Body of pancreas (tissue), 4 donors: Measurements from ENCODE around the gene SEMA3A. TPM values are rescaled to one million over a fixed set of nuclear protein-coding genes. Genes with fewer than 3 reads are reported as not detected.

Experiments
- ATAC-seq: fragments of 150-250 bp; one replicate; pipeline ENCODE4 v1.9.1; 2016
- DNase-seq, 4 donors: peaks; one replicate each; pipeline ENCODE4 v3.0.0-alpha.2; 2019
- H3K27ac ChIP-seq, 4 donors: fragments of 200-600 bp; sonication (generic); 1 replicate in 3 of 4; 2 replicates in 1 of 4; pipeline versions ENCODE4 v1.5.1 to v1.6.1; 2016 to 2019; ENCODE audit warnings: mild to moderate bottlenecking in 1 of 4, mixed read lengths in 1 of 4, moderate library complexity in 1 of 4
- H3K27me3 ChIP-seq, 2 donors: fragments of 200-600 bp; sonication (generic); one replicate each; pipeline ENCODE4 v1.6.0; 2016; ENCODE audit warnings: mild to moderate bottlenecking in 1 of 2
- H3K36me3 ChIP-seq, 2 donors: fragments of 200-600 bp; sonication (generic); replicated peaks in 1 of 2; 2 replicates each; pipeline ENCODE4 v1.5.1; 2016; ENCODE audit warnings: low read depth in 2 of 2; ENCODE audit not compliant: insufficient read depth in 1 of 2
- H3K4me1 ChIP-seq: fragments of 200-600 bp; sonication (generic); one replicate; pipeline ENCODE4 v1.6.0; 2016
- H3K4me3 ChIP-seq, 2 donors: fragments of 200-600 bp; sonication (generic); 1 replicate in 1 of 2; 2 replicates in 1 of 2; pipeline ENCODE4 v1.5.1; 2016 to 2019
- H3K9me3 ChIP-seq, 3 donors: fragments of 200-600 bp; sonication (generic); 1 replicate in 2 of 3; 2 replicates in 1 of 3; pipeline ENCODE4 v1.5.1; 2016
- CTCF ChIP-seq, 7 experiments: fragments of 450-650 bp in 4 of 7; fragments of 200-600 bp in 3 of 7; sonication (generic) in 3 of 7; IDR thresholded peaks; one replicate each; pipeline ENCODE4 v1.5.1; 2016 to 2019; ENCODE audit warnings: antibody characterized with exemption in 7 of 7
- POLR2A ChIP-seq, 3 donors: fragments of 450-650 bp; IDR thresholded peaks; one replicate each; pipeline ENCODE4 v1.6.1; 2016; ENCODE audit warnings: antibody characterized with exemption in 3 of 3, mild to moderate bottlenecking in 2 of 3
- WGBS, 2 donors: methylation state at CpG; one replicate each; pipeline ENCODE4 v1.1.5; 2017; 5-methylcytosine and 5-hydroxymethylcytosine counted together
- intact Hi-C: fragments of 100-400 bp; cut with DNase I; formaldehyde crosslinking; loops from one replicate; pipeline ENCODE4 v1.15.1; 2023
- total RNA-seq, 2 donors: library from RNA; depleted of rRNA; stranded (reverse); fragments of >200 nt; gene quantifications; one replicate each; pipeline ENCODE4 v1.1.0, GENCODE V29; 2016

The SEMA3A gene
- total RNA-seq, 2 donors from 2014 or later: 0.33 to 2.6 TPM

DNA sequence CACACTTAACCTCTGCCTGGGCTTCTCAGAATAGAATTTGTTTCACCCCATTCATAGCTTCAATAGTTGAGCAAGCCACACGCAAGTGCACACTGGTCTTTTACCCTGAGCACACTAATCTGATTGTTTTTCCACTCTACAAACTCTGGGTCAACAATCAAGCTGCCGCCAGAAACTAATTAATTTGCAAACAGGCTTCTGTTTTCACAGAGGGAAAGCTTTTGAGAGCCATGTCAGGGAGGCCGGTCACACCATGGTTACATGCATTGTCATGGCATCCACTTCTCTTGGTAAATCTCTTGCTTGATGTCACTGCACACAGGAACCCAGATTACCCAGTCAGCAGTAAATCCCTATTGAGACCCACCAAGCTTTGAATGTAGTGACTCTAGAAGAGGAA lies 154.2 kb downstream of the SEMA3A start:
- no peak for TF ChIP-seq POLR2A (IDR thresholded peaks at IDR 0.05)
- TF ChIP-seq CTCF (IDR thresholded peaks at IDR 0.05): no peak
- intact Hi-C loops: no loop called here
- Histone ChIP-seq H3K27me3 (no peaks in the 10 kb centered on the region), H3K9me3 (no peaks in the 10 kb centered on the region), H3K4me1 (no peaks in the 10 kb centered on the region), H3K27ac (no peak overlapping the region), H3K36me3 (no peaks in the 10 kb centered on the region), H3K4me3 (no peak overlapping the region)
- ATAC-seq (peak; percentile 21), DNase-seq (peak in 1 of 4 donors; percentile 3)
- 32 to 35% methylated on average over 3 of the region's 3 CpGs for WGBS, 2 donors

DNA sequence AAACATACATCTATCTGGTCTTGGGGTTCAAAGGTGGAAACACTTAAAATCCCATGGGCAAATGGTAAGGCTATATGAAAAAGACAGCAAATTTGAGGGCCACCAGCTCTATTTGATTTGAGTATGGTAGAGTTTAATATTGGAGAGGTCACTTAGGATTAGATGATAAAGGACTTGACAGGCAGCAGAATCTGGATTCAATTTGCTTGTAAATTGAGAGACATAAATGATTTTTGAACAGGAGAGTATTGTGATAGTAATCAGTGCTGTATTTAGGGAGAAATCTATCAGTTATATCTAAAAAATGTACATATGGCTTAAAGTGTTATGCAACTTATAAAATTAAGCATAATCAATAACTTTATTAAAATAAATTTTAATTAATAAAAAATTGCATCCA lies 155.2 kb downstream of the SEMA3A start:
- no peak for ATAC-seq
- no peak overlapping the region for H3K4me3 ChIP-seq
- DNase-seq: no peak
- H3K27ac ChIP-seq: no peak overlapping the region
- no peaks in the 10 kb centered on the region for H3K4me1 ChIP-seq
- no peaks in the 10 kb centered on the region for H3K9me3 ChIP-seq
- intact Hi-C loops: no loop called here
- TF ChIP-seq CTCF (IDR thresholded peaks at IDR 0.05): no peak
- no peak for TF ChIP-seq POLR2A (IDR thresholded peaks at IDR 0.05)
- no peaks in the 10 kb centered on the region for H3K36me3 ChIP-seq
- H3K27me3 ChIP-seq: no peaks in the 10 kb centered on the region

DNA sequence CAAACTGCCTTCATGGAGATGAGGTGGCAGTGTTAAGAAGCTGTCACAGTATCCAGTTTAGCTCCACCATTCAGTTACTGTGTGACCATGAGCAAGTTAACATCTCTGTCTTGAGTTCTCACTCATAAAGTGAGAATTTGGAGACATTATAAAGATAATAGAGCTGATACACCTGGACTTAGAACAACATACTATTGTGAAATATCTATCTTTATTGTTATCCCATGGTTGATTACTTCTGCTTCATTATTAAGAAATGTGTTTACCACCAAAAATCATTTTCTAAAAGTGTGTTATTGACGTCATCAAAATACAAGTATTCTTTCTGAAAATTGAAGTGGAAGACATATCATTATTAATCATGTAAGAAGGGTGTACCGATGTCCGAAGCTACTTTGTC lies 166.9 kb downstream of the SEMA3A start:
- 80 to 85% methylated on average over 3 of the region's 3 CpGs for WGBS, 2 donors
- TF ChIP-seq CTCF (IDR thresholded peaks at IDR 0.05): no peak
- no peak for TF ChIP-seq POLR2A (IDR thresholded peaks at IDR 0.05)
- no peaks in the 10 kb centered on the region for H3K36me3 ChIP-seq
- intact Hi-C loops: no loop called here
- DNase-seq (no peak), ATAC-seq (no peak)
- no peak overlapping the region for H3K4me3 ChIP-seq
- no peaks in the 10 kb centered on the region for H3K4me1 ChIP-seq
- no peak overlapping the region for H3K27ac ChIP-seq
- no peaks in the 10 kb centered on the region for H3K9me3 ChIP-seq
- H3K27me3 ChIP-seq: no peaks in the 10 kb centered on the region

- H3K9me3 ChIP-seq: no peaks in the 10 kb centered on the region
- H3K36me3 ChIP-seq: no peaks in the 10 kb centered on the region
- peak; percentile 21 for ATAC-seq
- H3K4me1 ChIP-seq: no peaks in the 10 kb centered on the region
- no peak for TF ChIP-seq POLR2A (IDR thresholded peaks at IDR 0.05)
- no peak for TF ChIP-seq CTCF (IDR thresholded peaks at IDR 0.05)
- no peak overlapping the region for H3K27ac ChIP-seq
- intact Hi-C loops: no loop called here
- no peak overlapping the region for H3K4me3 ChIP-seq
- no peaks in the 10 kb centered on the region for H3K27me3 ChIP-seq
- DNase-seq: peak in 1 of 4 donors; percentile 14
- WGBS, 2 donors: 62 to 68% methylated on average over 3 of the region's 3 CpGs
Observed at GRCh38 chr7:84025332-84025927, 169.2 kb downstream of the SEMA3A start.

DNA sequence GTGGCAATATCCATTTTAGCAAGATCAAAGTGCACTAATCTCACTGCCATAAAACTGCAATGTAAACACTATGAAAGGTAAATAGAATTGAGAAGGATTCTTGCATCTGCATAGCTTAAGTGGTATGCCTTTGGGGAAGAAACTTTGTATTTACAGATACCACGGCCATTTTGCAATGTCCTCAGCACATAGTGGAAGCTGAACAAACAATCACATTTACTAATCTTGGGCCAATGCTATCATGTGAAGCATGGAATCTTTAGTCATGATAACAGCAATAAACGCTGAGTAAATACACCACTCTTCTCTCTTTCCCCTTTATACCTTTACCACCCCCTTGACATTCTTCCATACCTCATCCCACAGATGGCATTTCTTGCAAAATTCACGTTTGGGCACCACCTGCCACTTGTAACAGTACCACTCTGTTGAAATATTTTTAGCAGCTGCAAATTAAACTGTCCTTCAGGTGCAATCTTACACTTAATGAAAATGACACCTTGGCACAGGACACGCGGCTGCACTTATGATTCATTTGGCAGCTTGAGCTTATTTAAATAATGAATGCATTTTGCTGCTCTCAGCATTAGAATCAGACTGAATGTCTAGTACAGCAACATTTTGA lies 171.8 kb downstream of the SEMA3A start:
- no peaks in the 10 kb centered on the region for H3K9me3 ChIP-seq
- peak in 1 of 4 donors; percentile 9 for DNase-seq
- H3K4me1 ChIP-seq: no peaks in the 10 kb centered on the region
- TF ChIP-seq POLR2A (IDR thresholded peaks at IDR 0.05) (no peak), CTCF (IDR thresholded peaks at IDR 0.05) (no peak)
- H3K36me3 ChIP-seq: no peaks in the 10 kb centered on the region
- no peaks in the 10 kb centered on the region for H3K27me3 ChIP-seq
- ATAC-seq: no peak
- WGBS, 2 donors: 11 to 21% methylated on average over 5 of the region's 5 CpGs
- H3K27ac ChIP-seq: no peak overlapping the region
- H3K4me3 ChIP-seq: no peak overlapping the region
- intact Hi-C loops: no loop called here
